GM13976 (cell line): ENCODE results near the gene C9orf50.

Experiments used
- DNase-seq: peaks from one replicate; pipeline ENCODE4 v3.0.0; 2012; ENCODE audit warnings: low spot score
- CTCF ChIP-seq: IDR thresholded peaks from 2 replicates; pipeline ENCODE4 v1.5.1; 2012; ENCODE audit warnings: borderline replicate concordance, mild to moderate bottlenecking; ENCODE audit not compliant: insufficient read depth; ENCODE audit errors: extremely low read depth, missing control alignments, control extremely low read depth
- in situ Hi-C: fragments of 300-500 bp; cut with MboI; formaldehyde crosslinking; loops from one replicate; pipeline ENCODE4 v1.12.0; 2022; ENCODE audit warnings: low sequenced_read_pairs, mixed read lengths, inconsistent platforms; ENCODE audit not compliant: unreplicated experiment

C9orf50 gene

GRCh38 chr9:129572052-129572425, 48.9 kb downstream of the C9orf50 start:
- in situ Hi-C loops, result no loop called here
- no peak for TF ChIP-seq CTCF
- DNase-seq, result no peak

- TF ChIP-seq CTCF, result no peak
- DNase-seq, result no peak
- in situ Hi-C loops, result no loop called here
These were observed 49.4 kb downstream of the C9orf50 start for GRCh38 chr9:129571298-129572051.

- TF ChIP-seq CTCF, result no peak
- DNase-seq, result no peak
- in situ Hi-C loops, result no loop called here
These were observed 50.2 kb downstream of the C9orf50 start for GRCh38 chr9:129570450-129571297.

GRCh38 chr9:129569502-129570449, 51.1 kb downstream of the C9orf50 start:
- TF ChIP-seq CTCF, result no peak
- DNase-seq, result no peak
- in situ Hi-C loops, result no loop called here

- TF ChIP-seq CTCF, result no peak
- in situ Hi-C loops, result no loop called here
- DNase-seq, result no peak
These were observed 52.1 kb downstream of the C9orf50 start for GRCh38 chr9:129568560-129569501.
